Measurements from ENCODE around the gene COX4I1.
"Not testable (repeated sequence)": the region's sequence is repeated elsewhere in the genome, so short reads cannot be mapped to it uniquely, and the experiment has no call there.

The COX4I1 gene

GRCh38 chr16:85826686-85827247 lies 27.3 kb downstream of the COX4I1 start:
- DNase-seq: no peak

GRCh38 chr16:85828166-85828565 lies 28.7 kb downstream of the COX4I1 start:
- no peak for DNase-seq

- DNase-seq: no peak
These were observed 29.8 kb downstream of the COX4I1 start for GRCh38 chr16:85829171-85829719.

GRCh38 chr16:85829751-85830445 lies 30.4 kb downstream of the COX4I1 start:
- DNase-seq: no peak

- DNase-seq: no peak
These were observed 31.3 kb downstream of the COX4I1 start for GRCh38 chr16:85830821-85831220.

- DNase-seq: no peak
These were observed 33.2 kb downstream of the COX4I1 start for GRCh38 chr16:85832570-85833218.

GRCh38 chr16:85833219-85833920 lies 33.9 kb downstream of the COX4I1 start:
- no peak for DNase-seq

- DNase-seq: no peak
These were observed 35.2 kb downstream of the COX4I1 start for GRCh38 chr16:85834741-85835140.

GRCh38 chr16:85835227-85835751 lies 35.8 kb downstream of the COX4I1 start:
- no peak for DNase-seq

GRCh38 chr16:85835956-85836705 lies 36.6 kb downstream of the COX4I1 start:
- no peak for DNase-seq

- no peak for DNase-seq
These were observed 37.4 kb downstream of the COX4I1 start for GRCh38 chr16:85836706-85837582.

GRCh38 chr16:85837654-85838053 lies 38.2 kb downstream of the COX4I1 start:
- DNase-seq: not testable (repeated sequence)

- DNase-seq: no peak
These were observed 38.9 kb downstream of the COX4I1 start for GRCh38 chr16:85838381-85838780.

GRCh38 chr16:85838876-85839585 lies 39.5 kb downstream of the COX4I1 start:
- DNase-seq: no peak

GRCh38 chr16:85839681-85840240 lies 40.3 kb downstream of the COX4I1 start:
- no peak for DNase-seq

GRCh38 chr16:85840395-85840794 lies 40.9 kb downstream of the COX4I1 start:
- DNase-seq: no peak

- no peak for DNase-seq
These were observed 41.3 kb downstream of the COX4I1 start for GRCh38 chr16:85840801-85841200.

GRCh38 chr16:85842435-85842834 lies 42.9 kb downstream of the COX4I1 start:
- no peak for DNase-seq

GRCh38 chr16:85842848-85843247 lies 43.4 kb downstream of the COX4I1 start:
- DNase-seq: no peak

- DNase-seq: no peak
These were observed 44.1 kb downstream of the COX4I1 start for GRCh38 chr16:85843471-85844168.
